Fibroblast of pulmonary artery (primary cell): ENCODE data around the gene RBM19.
A peak's percentile ranks its signal among the peaks of the same experiment; 100 is the strongest.

Experiments used
- DNase-seq: peaks from one replicate; pipeline ENCODE4 v3.0.0-alpha.2; 2010; ENCODE audit warnings: low read depth
- H3K4me3 ChIP-seq: replicated peaks from 2 replicates; pipeline ENCODE4 v1.5.1; 2011; ENCODE audit warnings: low read depth, mild to moderate bottlenecking, control low read depth, low read length, moderate library complexity
- TF ChIP-seq, protein P1 (sequence below): IDR thresholded peaks from 2 replicates; pipeline ENCODE4 v1.5.1; 2011; ENCODE audit warnings: mild to moderate bottlenecking, control low read depth, low read length, inconsistent platforms; ENCODE audit errors: missing control alignments

Gene RBM19

DNA sequence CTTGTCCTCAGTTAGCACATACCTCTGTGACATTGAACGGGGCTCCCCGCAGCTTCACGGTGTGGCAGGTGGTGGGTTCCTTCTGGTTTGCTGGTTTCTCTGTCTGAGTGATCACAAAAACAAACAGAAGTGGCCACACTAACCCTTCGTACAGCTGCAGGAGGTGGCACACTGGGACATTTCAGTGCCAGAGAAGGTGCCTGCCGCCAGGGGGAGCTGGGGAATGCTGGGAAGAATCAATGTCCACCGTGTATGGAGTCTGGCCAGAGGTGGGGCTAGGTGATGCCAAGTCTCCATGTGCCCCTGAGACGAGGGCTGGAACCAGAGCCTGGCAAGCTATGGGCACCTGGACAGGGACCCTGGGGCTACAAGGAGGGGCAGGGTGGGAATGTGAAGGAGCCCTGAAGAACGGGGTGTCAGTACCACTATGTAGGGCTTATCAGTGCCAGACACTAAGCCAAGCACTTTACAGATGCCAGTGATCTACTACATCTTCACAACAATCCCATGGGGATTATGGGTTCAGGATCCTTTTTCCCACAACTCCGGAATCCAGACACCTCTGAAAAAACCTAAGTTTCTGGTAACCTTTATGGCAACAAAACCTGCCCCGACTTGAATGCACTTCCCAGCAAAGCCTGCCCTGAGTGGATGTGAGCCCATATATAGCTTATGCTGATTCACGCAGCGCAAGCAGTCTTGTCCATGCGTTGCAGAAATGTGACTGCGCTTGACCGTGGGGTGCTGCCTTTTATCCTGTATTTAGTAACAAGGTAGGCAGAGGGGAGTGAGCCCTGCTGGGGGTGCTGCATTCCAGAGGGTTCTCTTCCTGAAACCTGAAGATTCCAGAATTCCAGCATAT lies 10.8 kb downstream of the RBM19 start:
- TF ChIP-seq, protein P1, sequence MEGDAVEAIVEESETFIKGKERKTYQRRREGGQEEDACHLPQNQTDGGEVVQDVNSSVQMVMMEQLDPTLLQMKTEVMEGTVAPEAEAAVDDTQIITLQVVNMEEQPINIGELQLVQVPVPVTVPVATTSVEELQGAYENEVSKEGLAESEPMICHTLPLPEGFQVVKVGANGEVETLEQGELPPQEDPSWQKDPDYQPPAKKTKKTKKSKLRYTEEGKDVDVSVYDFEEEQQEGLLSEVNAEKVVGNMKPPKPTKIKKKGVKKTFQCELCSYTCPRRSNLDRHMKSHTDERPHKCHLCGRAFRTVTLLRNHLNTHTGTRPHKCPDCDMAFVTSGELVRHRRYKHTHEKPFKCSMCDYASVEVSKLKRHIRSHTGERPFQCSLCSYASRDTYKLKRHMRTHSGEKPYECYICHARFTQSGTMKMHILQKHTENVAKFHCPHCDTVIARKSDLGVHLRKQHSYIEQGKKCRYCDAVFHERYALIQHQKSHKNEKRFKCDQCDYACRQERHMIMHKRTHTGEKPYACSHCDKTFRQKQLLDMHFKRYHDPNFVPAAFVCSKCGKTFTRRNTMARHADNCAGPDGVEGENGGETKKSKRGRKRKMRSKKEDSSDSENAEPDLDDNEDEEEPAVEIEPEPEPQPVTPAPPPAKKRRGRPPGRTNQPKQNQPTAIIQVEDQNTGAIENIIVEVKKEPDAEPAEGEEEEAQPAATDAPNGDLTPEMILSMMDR, result peak; percentile 63
- DNase-seq, result peak; percentile 31
- no peak overlapping the region for H3K4me3 ChIP-seq

DNA sequence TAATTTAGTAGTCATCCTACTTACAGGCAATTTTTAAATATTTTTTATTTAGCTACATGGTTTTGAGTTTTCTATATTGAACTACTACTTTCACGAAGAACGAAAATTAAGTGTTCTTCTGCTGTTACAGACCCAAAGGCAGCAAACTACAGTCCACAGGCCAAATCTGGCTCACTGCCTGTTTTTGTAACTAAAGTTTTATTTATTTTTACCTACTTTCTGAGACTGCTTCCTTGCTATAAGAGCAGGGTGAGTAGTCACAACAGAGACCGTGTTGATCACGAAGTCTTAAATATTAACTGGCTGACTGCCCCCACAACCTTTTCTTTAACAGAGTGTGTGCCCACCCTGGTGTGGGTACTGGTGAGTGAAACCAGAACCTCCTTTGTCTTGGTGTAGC lies 11.6 kb downstream of the RBM19 start:
- H3K4me3 ChIP-seq, result no peak overlapping the region
- no peak for DNase-seq
- TF ChIP-seq, protein P1, result no peak

DNA sequence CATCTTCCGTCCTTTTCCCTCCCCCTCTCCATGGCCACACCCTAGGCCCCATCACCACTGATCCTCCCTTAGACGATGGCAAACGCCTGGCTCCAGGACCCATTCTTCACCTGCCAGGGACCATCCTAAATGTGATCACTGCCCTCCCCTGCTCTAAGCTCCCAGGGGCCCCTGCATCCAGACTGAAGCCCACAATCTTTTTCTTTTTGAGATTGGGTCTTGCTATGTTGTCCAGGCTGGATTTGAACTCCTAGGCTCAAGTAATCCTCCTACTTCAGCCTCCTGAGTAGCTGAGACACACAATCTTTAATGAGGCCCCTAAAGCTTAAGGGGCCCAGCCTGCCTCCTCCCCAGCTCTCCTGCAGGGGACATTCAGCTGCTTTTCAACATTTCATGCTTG lies 15.3 kb downstream of the RBM19 start:
- TF ChIP-seq, protein P1, result no peak
- no peak overlapping the region for H3K4me3 ChIP-seq
- DNase-seq, result no peak

DNA sequence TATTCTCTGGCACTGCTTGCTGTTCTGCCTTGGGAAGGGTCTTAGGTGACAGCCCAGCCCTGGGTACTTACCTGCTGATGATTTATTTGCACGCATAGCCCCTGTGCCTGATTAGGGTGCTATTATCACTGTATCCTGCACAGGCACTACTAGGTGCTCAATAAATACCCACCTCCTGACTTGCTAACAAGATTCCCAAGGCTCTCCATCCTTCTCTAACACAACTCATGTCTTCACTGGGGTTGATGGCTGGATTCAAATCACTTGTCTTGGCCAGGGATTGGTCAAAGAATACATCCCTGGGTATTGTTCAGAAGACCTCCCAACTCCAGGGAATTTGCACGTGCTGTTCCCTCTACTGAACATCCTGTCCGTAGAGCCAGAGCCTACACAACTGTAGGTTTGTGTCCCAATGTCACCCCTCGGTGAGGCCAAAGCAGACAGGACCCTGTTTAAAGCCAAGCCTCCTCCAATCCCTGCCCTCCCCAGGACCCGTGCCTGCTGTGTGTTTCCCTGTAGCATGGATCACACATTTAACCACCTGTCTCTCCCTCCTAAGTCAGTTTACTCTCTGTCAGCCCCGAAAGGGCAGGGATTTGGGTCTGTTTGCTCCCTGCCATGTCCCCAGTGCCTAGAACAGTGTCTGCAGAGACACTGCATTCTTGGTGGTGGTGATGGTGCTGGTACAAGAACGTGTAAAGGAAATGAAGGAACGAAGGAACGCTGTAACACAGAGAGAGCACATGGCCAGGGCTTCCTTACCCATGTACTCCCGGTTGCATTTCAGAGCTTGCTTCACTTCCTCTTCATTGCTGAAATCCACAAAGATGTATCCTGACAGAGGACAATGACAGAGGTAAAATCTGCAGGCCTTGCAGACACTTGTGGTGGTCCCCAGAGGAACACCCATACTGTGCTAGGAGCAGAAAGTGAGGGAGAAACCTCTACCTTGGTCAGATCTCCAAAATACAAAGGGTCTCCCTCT lies 16.5 kb downstream of the RBM19 start:
- H3K4me3 ChIP-seq, result no peak overlapping the region
- TF ChIP-seq, protein P1, result no peak
- DNase-seq, result no peak

DNA sequence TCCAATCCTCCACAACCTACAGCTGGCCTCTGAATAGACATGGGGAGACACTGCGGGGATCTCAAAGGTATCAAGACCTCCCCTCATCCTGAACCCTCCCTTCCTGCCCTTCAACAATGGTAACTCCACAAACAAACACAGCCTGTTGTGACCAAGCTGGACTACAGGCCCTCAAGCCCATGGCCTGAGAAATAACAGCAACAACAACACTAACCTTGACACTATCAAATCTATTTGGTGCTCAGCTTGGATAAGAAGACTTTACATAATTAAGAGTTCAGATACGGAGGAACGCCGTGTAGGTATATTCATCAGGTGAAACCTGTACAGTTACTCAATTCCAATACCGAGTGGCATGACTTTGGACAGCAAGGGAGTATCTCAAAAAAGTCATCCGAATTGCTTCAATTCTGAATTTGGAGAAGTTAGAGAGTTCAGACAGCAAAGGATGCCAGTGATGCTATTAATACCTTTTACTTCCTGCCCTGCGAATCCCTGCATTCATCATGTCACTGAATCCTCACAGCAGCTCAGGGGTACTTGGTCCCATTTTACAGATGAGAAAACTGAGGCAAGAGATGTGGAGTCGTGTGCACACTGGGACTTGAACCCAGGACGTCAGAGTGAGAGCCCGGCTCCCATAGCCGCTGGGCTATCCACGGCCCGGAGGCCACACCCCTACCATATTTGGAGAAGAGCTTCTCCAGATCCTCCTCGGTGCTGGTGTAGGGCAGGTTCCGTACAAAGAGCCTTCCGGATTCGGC lies 17.8 kb downstream of the RBM19 start:
- TF ChIP-seq, protein P1, result no peak
- no peak overlapping the region for H3K4me3 ChIP-seq
- DNase-seq, result no peak

DNA sequence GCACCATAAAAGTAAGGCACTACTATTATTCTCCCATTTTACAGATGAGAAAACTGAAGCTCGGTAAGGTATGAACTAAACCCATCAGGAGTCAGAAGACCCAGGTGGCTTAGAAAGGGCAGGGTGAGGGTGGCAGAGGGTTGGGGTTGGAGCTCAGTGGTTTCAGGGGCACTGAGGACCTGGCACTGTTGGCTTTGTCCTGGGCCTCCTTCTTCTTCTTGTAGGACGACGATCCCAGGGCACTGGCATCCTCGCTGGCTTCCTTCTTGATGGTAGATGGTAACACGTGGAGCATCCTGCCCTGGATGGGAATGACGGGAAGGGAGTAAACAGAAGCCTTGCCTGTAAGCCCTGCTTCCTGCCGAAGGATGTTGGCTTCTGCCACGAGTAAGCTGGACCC lies 19.9 kb downstream of the RBM19 start:
- TF ChIP-seq, protein P1, result no peak
- no peak overlapping the region for H3K4me3 ChIP-seq
- DNase-seq, result no peak
